ENCODE data around the gene NDRG2. TPM values are rescaled to one million over a fixed set of nuclear protein-coding genes. Genes with fewer than 3 reads are reported as not detected.

Gene NDRG2
- total and polyA plus RNA-seq, 10 donors, result 72.4 to 335 (median 201) TPM

DNA sequence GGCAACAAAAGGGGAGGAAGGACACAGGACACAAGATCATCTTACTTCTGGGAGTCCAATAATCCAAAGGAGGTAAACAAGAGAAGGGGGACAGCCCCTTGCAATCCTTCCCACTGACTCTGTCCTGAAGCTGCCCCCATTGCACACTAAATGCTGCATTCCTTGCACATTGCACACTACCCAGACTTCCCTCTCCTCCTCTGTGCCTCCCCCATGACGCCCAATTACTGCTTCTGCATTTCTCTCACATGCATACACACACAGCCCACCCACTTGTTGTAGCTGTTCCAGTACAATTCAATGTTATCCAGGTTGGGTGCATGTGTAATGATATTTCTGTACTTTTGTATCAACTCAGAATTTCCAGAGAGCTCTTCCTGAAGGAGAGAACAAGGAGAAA, 5.5 kb downstream of the NDRG2 start:
- TF ChIP-seq, protein P1, sequence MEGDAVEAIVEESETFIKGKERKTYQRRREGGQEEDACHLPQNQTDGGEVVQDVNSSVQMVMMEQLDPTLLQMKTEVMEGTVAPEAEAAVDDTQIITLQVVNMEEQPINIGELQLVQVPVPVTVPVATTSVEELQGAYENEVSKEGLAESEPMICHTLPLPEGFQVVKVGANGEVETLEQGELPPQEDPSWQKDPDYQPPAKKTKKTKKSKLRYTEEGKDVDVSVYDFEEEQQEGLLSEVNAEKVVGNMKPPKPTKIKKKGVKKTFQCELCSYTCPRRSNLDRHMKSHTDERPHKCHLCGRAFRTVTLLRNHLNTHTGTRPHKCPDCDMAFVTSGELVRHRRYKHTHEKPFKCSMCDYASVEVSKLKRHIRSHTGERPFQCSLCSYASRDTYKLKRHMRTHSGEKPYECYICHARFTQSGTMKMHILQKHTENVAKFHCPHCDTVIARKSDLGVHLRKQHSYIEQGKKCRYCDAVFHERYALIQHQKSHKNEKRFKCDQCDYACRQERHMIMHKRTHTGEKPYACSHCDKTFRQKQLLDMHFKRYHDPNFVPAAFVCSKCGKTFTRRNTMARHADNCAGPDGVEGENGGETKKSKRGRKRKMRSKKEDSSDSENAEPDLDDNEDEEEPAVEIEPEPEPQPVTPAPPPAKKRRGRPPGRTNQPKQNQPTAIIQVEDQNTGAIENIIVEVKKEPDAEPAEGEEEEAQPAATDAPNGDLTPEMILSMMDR (IDR thresholded peaks at IDR 0.05 in 8 of 11, conservative IDR thresholded peaks at IDR 0.05 in 3 of 11), result no peak
- TF ChIP-seq POLR2AphosphoS5 (IDR thresholded peaks at IDR 0.05) (no peak), POLR2A (IDR thresholded peaks at IDR 0.05) (no peak)
- H3K4me1 ChIP-seq, result peaks cover 17 to 95% (median 70%) of the 10 kb centered on the region in 6 donors
- WGBS, 5 donors, result 33 to 79% (median 57%) methylated on average over 1 of the region's 1 CpG
- H3K9me3 ChIP-seq, result no peaks in the 10 kb centered on the region
- H3K27ac ChIP-seq, result peak overlapping the region in 3 of 8 donors; percentile 40 to 88 (median 60)
- no peak overlapping the region for H3K4me3 ChIP-seq
- intact Hi-C loops (cut with DNase I; ENCODE audit: low total_unique reads), result loop anchor here (5.0 kb wide), 1 partner anchor 73 kb away; no protein-coding TSS in a partner anchor
- no peak for DNase-seq
- H3K27me3 ChIP-seq (replicated peaks in 1 of 7), result peaks cover 0 to 15% (median 0%) of the 10 kb centered on the region in 7 donors
- H3K36me3 ChIP-seq, result peaks cover 0 to 62% (median 25%) of the 10 kb centered on the region in 6 donors

DNA sequence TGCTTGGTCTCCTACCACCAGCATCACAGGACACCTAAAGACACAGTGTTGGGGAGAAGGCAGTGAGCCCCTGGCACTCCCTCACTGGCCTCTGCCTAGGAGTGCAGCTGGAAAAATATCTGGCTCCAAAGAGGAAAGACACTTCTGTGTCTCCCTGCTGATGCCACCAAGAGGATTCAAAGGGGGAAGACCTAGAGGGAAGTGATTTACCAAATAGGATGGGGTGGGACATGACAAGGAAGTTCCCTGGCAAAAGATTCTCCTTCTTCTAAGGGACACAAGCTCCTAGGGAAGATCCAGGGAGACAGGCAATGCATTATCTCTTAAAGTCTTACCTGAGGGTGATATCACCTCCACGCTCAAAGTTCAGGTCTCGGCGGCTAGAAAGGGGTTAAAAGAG, 6.1 kb downstream of the NDRG2 start:
- Histone ChIP-seq H3K4me1 (peaks cover 17 to 90% (median 64%) of the 10 kb centered on the region in 6 donors), H3K27me3 (replicated peaks in 1 of 7) (peaks cover 0 to 9% (median 0%) of the 10 kb centered on the region in 7 donors), H3K27ac (peak overlapping the region in 4 of 8 donors; percentile 27 to 88 (median 48)), H3K9me3 (no peaks in the 10 kb centered on the region), H3K4me3 (no peak overlapping the region), H3K36me3 (peaks cover 0 to 62% (median 25%) of the 10 kb centered on the region in 6 donors)
- TF ChIP-seq POLR2AphosphoS5 (IDR thresholded peaks at IDR 0.05) (no peak), POLR2A (IDR thresholded peaks at IDR 0.05) (no peak)
- TF ChIP-seq, protein P1 (IDR thresholded peaks at IDR 0.05 in 8 of 11, conservative IDR thresholded peaks at IDR 0.05 in 3 of 11), result no peak
- no peak for DNase-seq
- whole genome bisulfite sequencing, 5 donors, result 91 to 98% (median 94%) methylated on average over 3 of the region's 3 CpGs
- intact Hi-C loops (cut with DNase I; ENCODE audit: low total_unique reads), result loop anchor here (5.0 kb wide), 1 partner anchor 74 kb away; no protein-coding TSS in a partner anchor

DNA sequence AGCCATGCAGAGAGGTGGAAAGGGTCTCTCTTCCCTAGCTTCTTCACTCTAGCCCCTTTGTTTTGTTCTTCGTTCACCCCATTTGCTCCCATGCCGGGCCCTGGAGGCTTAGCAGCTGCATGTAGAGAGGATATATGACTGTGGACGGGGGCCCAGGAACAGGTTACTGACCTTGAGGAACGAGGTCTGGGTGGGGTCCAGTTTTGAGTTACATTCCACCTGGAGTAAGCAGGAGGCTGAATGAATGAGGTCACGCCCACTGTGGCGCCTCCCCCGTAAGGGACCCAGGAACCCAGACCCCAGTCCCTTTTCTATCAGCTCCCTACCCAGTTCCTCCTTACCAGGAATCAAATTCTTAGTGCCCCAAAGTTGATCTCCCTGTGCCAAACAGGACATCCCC, 6.6 kb downstream of the NDRG2 start:
- WGBS, 5 donors, result 69 to 86% (median 79%) methylated on average over 7 of the region's 7 CpGs
- Histone ChIP-seq H3K27ac (peak overlapping the region in 4 of 8 donors; percentile 27 to 88 (median 42)), H3K4me1 (peaks cover 17 to 85% (median 60%) of the 10 kb centered on the region in 6 donors), H3K9me3 (no peaks in the 10 kb centered on the region), H3K36me3 (peaks cover 0 to 62% (median 25%) of the 10 kb centered on the region in 6 donors), H3K27me3 (replicated peaks in 1 of 7) (peaks cover 0 to 7% (median 0%) of the 10 kb centered on the region in 7 donors), H3K4me3 (no peak overlapping the region)
- TF ChIP-seq, protein P1 (IDR thresholded peaks at IDR 0.05 in 8 of 11, conservative IDR thresholded peaks at IDR 0.05 in 3 of 11), result no peak
- TF ChIP-seq POLR2A (IDR thresholded peaks at IDR 0.05), result no peak
- no peak for TF ChIP-seq POLR2AphosphoS5 (IDR thresholded peaks at IDR 0.05)
- intact Hi-C loops (cut with DNase I; ENCODE audit: low total_unique reads), result loop anchor here (5.0 kb wide), 1 partner anchor 74 kb away; no protein-coding TSS in a partner anchor
- no peak for DNase-seq

DNA sequence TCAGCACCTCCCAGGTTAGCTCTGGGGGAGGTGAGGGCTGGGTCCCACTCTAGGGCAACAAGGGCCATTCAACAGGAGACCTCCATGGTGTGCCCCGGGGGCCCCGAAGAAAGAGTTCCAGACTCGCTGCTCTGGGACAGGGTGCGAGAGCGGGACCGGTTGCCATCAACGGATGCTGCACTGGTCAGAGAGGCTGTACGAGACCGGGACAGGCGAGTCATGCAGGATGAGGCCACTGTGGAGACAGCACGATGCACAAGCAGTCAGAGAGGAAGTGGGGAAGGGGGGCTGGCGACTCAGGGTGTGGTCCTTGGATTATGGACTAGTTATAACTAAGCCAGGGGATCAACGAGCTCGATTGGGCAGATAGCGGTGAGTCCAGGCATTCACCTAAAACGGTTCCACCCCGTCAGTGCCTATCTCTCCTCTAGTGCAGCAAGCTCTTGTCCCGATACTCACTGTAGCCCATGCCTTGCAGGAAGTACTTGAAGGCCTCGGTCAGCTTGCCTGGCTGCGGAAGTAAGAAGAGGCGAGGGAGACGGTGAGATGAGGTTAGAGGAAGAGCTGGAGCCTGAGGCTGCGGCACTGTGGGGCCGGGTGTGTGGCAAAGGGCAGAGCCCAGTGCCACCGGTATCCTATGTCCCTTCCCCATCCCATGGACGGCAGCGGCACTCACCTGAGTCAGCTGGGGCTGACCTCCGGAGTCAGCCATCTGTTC, 7.2 kb downstream of the NDRG2 start:
- TF ChIP-seq POLR2A (IDR thresholded peaks at IDR 0.05) (no peak), POLR2AphosphoS5 (IDR thresholded peaks at IDR 0.05) (peak; percentile 25 to 51 (median 25))
- TF ChIP-seq, protein P1 (IDR thresholded peaks at IDR 0.05 in 8 of 11, conservative IDR thresholded peaks at IDR 0.05 in 3 of 11), result no peak
- H3K4me1 ChIP-seq, result peaks cover 14 to 79% (median 54%) of the 10 kb centered on the region in 6 donors
- H3K27ac ChIP-seq, result peak overlapping the region in 4 of 8 donors; percentile 27 to 88 (median 42)
- H3K27me3 ChIP-seq (replicated peaks in 1 of 7), result peaks cover 0 to 7% (median 0%) of the 10 kb centered on the region in 7 donors
- no peak overlapping the region for H3K4me3 ChIP-seq
- 59 to 72% (median 67%) methylated on average over 27 to 28 of the region's 28 CpGs for WGBS, 5 donors
- intact Hi-C loops (cut with DNase I; ENCODE audit: low total_unique reads), result loop anchor here (5.0 kb wide), 1 partner anchor 75 kb away; no protein-coding TSS in a partner anchor
- peaks cover 0 to 62% (median 25%) of the 10 kb centered on the region in 6 donors for H3K36me3 ChIP-seq
- no peaks in the 10 kb centered on the region for H3K9me3 ChIP-seq
- no peak for DNase-seq

Measured in spleen (tissue), 11 donors.